Measurements from ENCODE around the gene XRCC3.

DNA sequence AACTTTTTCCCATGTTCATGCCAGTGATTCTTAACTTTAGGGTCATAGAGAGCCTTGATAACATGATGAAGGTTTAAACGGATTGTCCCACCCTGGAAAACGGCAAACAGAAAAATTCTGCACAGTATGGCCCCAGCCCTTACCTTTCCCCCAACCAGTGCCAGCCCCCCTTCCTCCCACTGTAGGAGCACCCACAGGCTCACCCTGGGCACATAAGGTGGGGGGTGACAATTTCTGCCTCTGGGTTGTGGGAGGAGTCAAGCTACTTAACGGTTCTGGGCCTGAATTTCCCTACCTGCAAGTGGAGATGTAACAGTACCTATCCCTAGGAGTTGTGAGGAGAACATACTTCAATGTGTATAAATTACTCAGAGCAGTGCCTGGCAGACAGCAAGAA lies 18.0 kb downstream of the XRCC3 start:
- TF ChIP-seq SMAD3 (CRISPR knock-in tag; IDR thresholded peaks at IDR 0.05; ENCODE audit: borderline replicate concordance) (no peak), CTCF (IDR thresholded peaks at IDR 0.05) (no peak), TP53 (CRISPR knock-in tag; IDR thresholded peaks at IDR 0.05) (no peak), ZNF532 (CRISPR knock-in tag; IDR thresholded peaks at IDR 0.05; ENCODE audit: borderline replicate concordance) (no peak), SMAD4 (CRISPR knock-in tag; IDR thresholded peaks at IDR 0.05) (no peak), FOXP1 (CRISPR knock-in tag; IDR thresholded peaks at IDR 0.05; ENCODE audit: borderline replicate concordance) (no peak), ESRRA (CRISPR knock-in tag; IDR thresholded peaks at IDR 0.05; ENCODE audit: borderline replicate concordance) (no peak), NR3C1 (CRISPR knock-in tag; conservative IDR thresholded peaks at IDR 0.05; ENCODE audit: low read depth) (no peak), ZSCAN18 (CRISPR knock-in tag; IDR thresholded peaks at IDR 0.05) (no peak), PREB (CRISPR knock-in tag; IDR thresholded peaks at IDR 0.05; ENCODE audit: borderline replicate concordance) (no peak)
- TF ChIP-seq, protein P1, sequence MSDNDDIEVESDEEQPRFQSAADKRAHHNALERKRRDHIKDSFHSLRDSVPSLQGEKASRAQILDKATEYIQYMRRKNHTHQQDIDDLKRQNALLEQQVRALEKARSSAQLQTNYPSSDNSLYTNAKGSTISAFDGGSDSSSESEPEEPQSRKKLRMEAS (CRISPR knock-in tag; IDR thresholded peaks at IDR 0.05) = no peak
- TF ChIP-seq, protein P2, sequence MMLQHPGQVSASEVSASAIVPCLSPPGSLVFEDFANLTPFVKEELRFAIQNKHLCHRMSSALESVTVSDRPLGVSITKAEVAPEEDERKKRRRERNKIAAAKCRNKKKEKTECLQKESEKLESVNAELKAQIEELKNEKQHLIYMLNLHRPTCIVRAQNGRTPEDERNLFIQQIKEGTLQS (CRISPR knock-in tag; conservative IDR thresholded peaks at IDR 0.05) = no peak

Measured in WTC11 (cell line).